ENCODE data around the gene POLR2H.

- no peak for TF ChIP-seq CTCF (conservative IDR thresholded peaks at IDR 0.05)
- TF ChIP-seq EZH2 (IDR thresholded peaks at IDR 0.05; ENCODE audit: low read depth): no peak
Measured at GRCh38 chr3:184399410-184399809, 37.9 kb downstream of the POLR2H start.

Data from PC-9 (cell line).